IPS-18c (cell line): ENCODE measurements around the gene PGBD4.

Experiments used
- H3K4me3 ChIP-seq: 2 replicates; pipeline ENCODE4 v1.7.0; 2013; ENCODE audit warnings: low read depth, mild to moderate bottlenecking, low read length, moderate library complexity; ENCODE audit not compliant: insufficient read depth
- H3K9me3 ChIP-seq: one replicate; pipeline ENCODE4 v1.6.1; 2013; ENCODE audit warnings: mild to moderate bottlenecking, low read length, moderate library complexity; ENCODE audit not compliant: control insufficient read depth, insufficient read depth

PGBD4 gene

GRCh38 chr15:34101366-34102174 lies at the start of gene PGBD4, which contains the start of gene EMC7:
Gene PGBD4 (plus strand): TSS chr15:34102083. CDS start chr15:34102532, 449 bp downstream.
Gene EMC7 (minus strand): TSS chr15:34101862. CDS start chr15:34101839, 23 bp downstream.
- H3K4me3 ChIP-seq, result peak within 1 kb of the TSS; percentile 90
- H3K9me3 ChIP-seq, result no peaks in the 10 kb centered on the region

- H3K9me3 ChIP-seq, result peaks cover 4% of the 10 kb centered on the region
- H3K4me3 ChIP-seq, result no peak overlapping the region
Measured at GRCh38 chr15:34054081-34054707, 47.7 kb upstream of the PGBD4 start.

GRCh38 chr15:34055868-34056595 lies 45.9 kb upstream of the PGBD4 start:
- H3K9me3 ChIP-seq, result peaks cover 2% of the 10 kb centered on the region
- H3K4me3 ChIP-seq, result no peak overlapping the region

GRCh38 chr15:34056911-34057310 lies 45.0 kb upstream of the PGBD4 start:
- peaks cover 2% of the 10 kb centered on the region for H3K9me3 ChIP-seq
- H3K4me3 ChIP-seq, result no peak overlapping the region

- H3K9me3 ChIP-seq, result peaks cover 2% of the 10 kb centered on the region
- H3K4me3 ChIP-seq, result no peak overlapping the region
Measured at GRCh38 chr15:34059476-34059875, 42.4 kb upstream of the PGBD4 start.

GRCh38 chr15:34059946-34060345 lies 41.9 kb upstream of the PGBD4 start:
- Histone ChIP-seq H3K4me3 (no peak overlapping the region), H3K9me3 (peaks cover 2% of the 10 kb centered on the region)

- Histone ChIP-seq H3K9me3 (no peaks in the 10 kb centered on the region), H3K4me3 (no peak overlapping the region)
Measured at GRCh38 chr15:34064438-34064837, 37.4 kb upstream of the PGBD4 start.

GRCh38 chr15:34065261-34065660 lies 36.6 kb upstream of the PGBD4 start:
- H3K9me3 ChIP-seq, result no peaks in the 10 kb centered on the region
- no peak overlapping the region for H3K4me3 ChIP-seq

GRCh38 chr15:34065941-34066340 lies 35.9 kb upstream of the PGBD4 start:
- no peaks in the 10 kb centered on the region for H3K9me3 ChIP-seq
- no peak overlapping the region for H3K4me3 ChIP-seq

- no peak overlapping the region for H3K4me3 ChIP-seq
- no peaks in the 10 kb centered on the region for H3K9me3 ChIP-seq
Measured at GRCh38 chr15:34070003-34070402, 31.9 kb upstream of the PGBD4 start.

- no peak overlapping the region for H3K4me3 ChIP-seq
- H3K9me3 ChIP-seq, result no peaks in the 10 kb centered on the region
Measured at GRCh38 chr15:34076785-34077184, 25.1 kb upstream of the PGBD4 start.

GRCh38 chr15:34078900-34079299 lies 23.0 kb upstream of the PGBD4 start:
- H3K9me3 ChIP-seq, result no peaks in the 10 kb centered on the region
- no peak overlapping the region for H3K4me3 ChIP-seq

GRCh38 chr15:34079904-34080303 lies 22.0 kb upstream of the PGBD4 start:
- no peaks in the 10 kb centered on the region for H3K9me3 ChIP-seq
- no peak overlapping the region for H3K4me3 ChIP-seq

- Histone ChIP-seq H3K4me3 (no peak overlapping the region), H3K9me3 (no peaks in the 10 kb centered on the region)
Measured at GRCh38 chr15:34084086-34084485, 17.8 kb upstream of the PGBD4 start.

- Histone ChIP-seq H3K4me3 (no peak overlapping the region), H3K9me3 (no peaks in the 10 kb centered on the region)
Measured at GRCh38 chr15:34085746-34086145, 16.1 kb upstream of the PGBD4 start.

- Histone ChIP-seq H3K9me3 (no peaks in the 10 kb centered on the region), H3K4me3 (no peak overlapping the region)
Measured at GRCh38 chr15:34099914-34100313, 2.0 kb upstream of the PGBD4 start.

GRCh38 chr15:34102175-34102925 lies 467 bp downstream of the PGBD4 start:
- H3K9me3 ChIP-seq, result no peaks in the 10 kb centered on the region
- H3K4me3 ChIP-seq, result peak overlapping the region; percentile 90
